Calu3 (cell line): ENCODE measurements around the gene PFDN6. TPM values are rescaled to one million over a fixed set of nuclear protein-coding genes. Genes with fewer than 3 reads are reported as not detected.

Experiments
- BruUV-seq: library from RNA; stranded (reverse); fragments of 400-500 nt; replicated peaks from 2 replicates; lab custom pipeline; 2021; lab: Mats Ljungman, UMichigan
- CTCF ChIA-PET: fragments of 300-600 bp; sonication (Branson Sonifier 250); formaldehyde crosslinking; loops from one replicate; lab custom pipeline; 2022; ENCODE audit warnings: antibody characterized with exemption; lab: Charles Lee
- DNase-seq: peaks from one replicate; pipeline ENCODE4 v3.0.0; 2022
- H3K27ac Mint-ChIP-seq: one replicate; pipeline ENCODE4 v1.8.0; 2022; ENCODE audit warnings: mixed read lengths; ENCODE audit not compliant: unreplicated experiment
- H3K27me3 Mint-ChIP-seq: one replicate; pipeline ENCODE4 v1.8.0; 2022; ENCODE audit warnings: mixed read lengths; ENCODE audit not compliant: unreplicated experiment
- H3K36me3 Mint-ChIP-seq: one replicate; pipeline ENCODE4 v1.8.0; 2022; ENCODE audit warnings: mild to moderate bottlenecking, moderate library complexity, mixed read lengths; ENCODE audit not compliant: insufficient read depth, unreplicated experiment
- H3K4me1 Mint-ChIP-seq: one replicate; pipeline ENCODE4 v1.8.0; 2022; ENCODE audit warnings: mild to moderate bottlenecking, low read depth, mixed read lengths; ENCODE audit not compliant: unreplicated experiment
- H3K4me3 Mint-ChIP-seq: one replicate; pipeline ENCODE4 v1.8.0; 2022; ENCODE audit warnings: mild to moderate bottlenecking, low read depth, moderate library complexity, mixed read lengths; ENCODE audit not compliant: unreplicated experiment
- H3K9me3 Mint-ChIP-seq: one replicate; pipeline ENCODE4 v1.8.0; 2022; ENCODE audit warnings: low read depth, mixed read lengths; ENCODE audit not compliant: unreplicated experiment
- intact Hi-C: fragments of 100-400 bp; cut with micrococcal nuclease; formaldehyde crosslinking; loops from one replicate; pipeline ENCODE4 v1.10.0; 2022; ENCODE audit not compliant: unreplicated experiment
- total RNA-seq: library from RNA; stranded (reverse); gene quantifications from 2 replicates; pipeline ENCODE4 v1.2.3, GENCODE V29; 2022
- TF ChIP-seq, protein P1 (sequence below): fragments of 200-600 bp; IDR thresholded peaks from one replicate; pipeline ENCODE4 v1.8.0; 2022; ENCODE audit warnings: antibody characterized with exemption; ENCODE audit not compliant: unreplicated experiment

PFDN6 gene
- total RNA-seq, 1 experiment from 2014 or later: 141 TPM

- DNase-seq: no peak
- Mint-ChIP-seq H3K4me1 (peaks cover 26% of the 10 kb centered on the region), H3K4me3 (peak overlapping the region; percentile 66), H3K27me3 (peaks cover 11% of the 10 kb centered on the region), H3K27ac (peak overlapping the region; percentile 51), H3K9me3 (no peaks in the 10 kb centered on the region), H3K36me3 (peaks cover 44% of the 10 kb centered on the region)
- CTCF ChIA-PET: interaction anchor here (0.7 to 2.7 kb wide), 11 partner anchors 19 to 412 kb away, joined by 3 to 13 read pairs (median 5); partner anchors contain the start of genes RING1, RPS18, TAP2 and VPS52
- TSS peak; percentile 59 for BruUV-seq
- TF ChIP-seq, protein P1, sequence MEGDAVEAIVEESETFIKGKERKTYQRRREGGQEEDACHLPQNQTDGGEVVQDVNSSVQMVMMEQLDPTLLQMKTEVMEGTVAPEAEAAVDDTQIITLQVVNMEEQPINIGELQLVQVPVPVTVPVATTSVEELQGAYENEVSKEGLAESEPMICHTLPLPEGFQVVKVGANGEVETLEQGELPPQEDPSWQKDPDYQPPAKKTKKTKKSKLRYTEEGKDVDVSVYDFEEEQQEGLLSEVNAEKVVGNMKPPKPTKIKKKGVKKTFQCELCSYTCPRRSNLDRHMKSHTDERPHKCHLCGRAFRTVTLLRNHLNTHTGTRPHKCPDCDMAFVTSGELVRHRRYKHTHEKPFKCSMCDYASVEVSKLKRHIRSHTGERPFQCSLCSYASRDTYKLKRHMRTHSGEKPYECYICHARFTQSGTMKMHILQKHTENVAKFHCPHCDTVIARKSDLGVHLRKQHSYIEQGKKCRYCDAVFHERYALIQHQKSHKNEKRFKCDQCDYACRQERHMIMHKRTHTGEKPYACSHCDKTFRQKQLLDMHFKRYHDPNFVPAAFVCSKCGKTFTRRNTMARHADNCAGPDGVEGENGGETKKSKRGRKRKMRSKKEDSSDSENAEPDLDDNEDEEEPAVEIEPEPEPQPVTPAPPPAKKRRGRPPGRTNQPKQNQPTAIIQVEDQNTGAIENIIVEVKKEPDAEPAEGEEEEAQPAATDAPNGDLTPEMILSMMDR: no peak
- intact Hi-C loops: loop anchor here (2.0 to 5.0 kb wide), 3 partner anchors 43 to 238 kb away; partner anchors contain the start of gene RING1
Measured at GRCh38 chr6:33249732-33250630, 39.4 kb upstream of the PFDN6 start.

GRCh38 chr6:33250731-33251130, 38.7 kb upstream of the PFDN6 start:
- Mint-ChIP-seq H3K36me3 (peaks cover 44% of the 10 kb centered on the region), H3K27ac (peak overlapping the region; percentile 51), H3K9me3 (no peaks in the 10 kb centered on the region), H3K4me3 (peak overlapping the region; percentile 66), H3K4me1 (peaks cover 26% of the 10 kb centered on the region), H3K27me3 (peaks cover 10% of the 10 kb centered on the region)
- BruUV-seq: no TSS peak
- CTCF ChIA-PET: interaction anchor here (0.7 to 1.3 kb wide), 2 partner anchors 42 to 175 kb away, joined by 3 read pairs; partner anchors contain the start of genes HLA-DPB1 and RING1
- intact Hi-C loops: no loop called here
- DNase-seq: no peak
- TF ChIP-seq, protein P1: no peak

- no TSS peak for BruUV-seq
- H3K36me3 Mint-ChIP-seq: peaks cover 44% of the 10 kb centered on the region
- no peak overlapping the region for H3K27ac Mint-ChIP-seq
- H3K4me3 Mint-ChIP-seq: no peak overlapping the region
- H3K27me3 Mint-ChIP-seq: peaks cover 2% of the 10 kb centered on the region
- CTCF ChIA-PET: interaction anchor here (0.6 to 0.7 kb wide), 2 partner anchors 101 to 176 kb away, joined by 3 to 7 read pairs; partner anchors contain the start of gene HLA-DPB1
- intact Hi-C loops: no loop called here
- TF ChIP-seq, protein P1: no peak
- H3K9me3 Mint-ChIP-seq: no peaks in the 10 kb centered on the region
- no peak for DNase-seq
- peaks cover 26% of the 10 kb centered on the region for H3K4me1 Mint-ChIP-seq
Measured at GRCh38 chr6:33251395-33252012, 37.9 kb upstream of the PFDN6 start.

- no peak overlapping the region for H3K4me3 Mint-ChIP-seq
- TF ChIP-seq, protein P1: no peak
- H3K36me3 Mint-ChIP-seq: peaks cover 51% of the 10 kb centered on the region
- H3K4me1 Mint-ChIP-seq: peaks cover 25% of the 10 kb centered on the region
- H3K27ac Mint-ChIP-seq: no peak overlapping the region
- DNase-seq: no peak
- no peaks in the 10 kb centered on the region for H3K9me3 Mint-ChIP-seq
- CTCF ChIA-PET: interaction anchor here (0.7 kb wide), 1 partner anchor 145 kb away, joined by 4 read pairs; no protein-coding TSS in a partner anchor
- H3K27me3 Mint-ChIP-seq: no peaks in the 10 kb centered on the region
- intact Hi-C loops: no loop called here
- BruUV-seq: no TSS peak
Measured at GRCh38 chr6:33252759-33253158, 36.6 kb upstream of the PFDN6 start.
